Neuronal stem cell (in vitro differentiated cells): Measurements from ENCODE around the gene GPATCH1.

Experiments
- DNase-seq: peaks from one replicate; pipeline ENCODE4 v3.0.0-alpha.2; 2013; ENCODE audit warnings: low spot score
- H2AFZ ChIP-seq: one replicate; pipeline ENCODE4 v1.6.1; 2013; ENCODE audit warnings: mild to moderate bottlenecking, low read length, inconsistent platforms
- H2AK5ac ChIP-seq: 2 replicates; pipeline ENCODE4 v1.6.1; 2013; ENCODE audit warnings: low read depth, mild to moderate bottlenecking, inconsistent platforms, low read length, moderate library complexity, mixed read lengths
- H2BK120ac ChIP-seq: 2 replicates; pipeline ENCODE4 v1.6.1; 2013; ENCODE audit warnings: low read depth, mild to moderate bottlenecking, inconsistent platforms, low read length, moderate library complexity, mixed read lengths
- H2BK12ac ChIP-seq: one replicate; pipeline ENCODE4 v1.6.1; 2013; ENCODE audit warnings: low read length, inconsistent platforms
- H2BK15ac ChIP-seq: 2 replicates; pipeline ENCODE4 v1.6.1; 2013; ENCODE audit warnings: mild to moderate bottlenecking, low read length, inconsistent platforms, mixed read lengths
- H2BK5ac ChIP-seq: one replicate; pipeline ENCODE4 v1.6.1; 2013; ENCODE audit warnings: inconsistent platforms, mild to moderate bottlenecking, low read length, moderate library complexity
- H3K14ac ChIP-seq: one replicate; pipeline ENCODE4 v1.6.1; 2013; ENCODE audit warnings: low read length, inconsistent platforms
- H3K18ac ChIP-seq: 2 replicates; pipeline ENCODE4 v1.6.1; 2013; ENCODE audit warnings: low read length, inconsistent platforms
- H3K23ac ChIP-seq: 2 replicates; pipeline ENCODE4 v1.6.1; 2013; ENCODE audit warnings: low read depth, mild to moderate bottlenecking, mixed read lengths, low read length, inconsistent platforms; ENCODE audit not compliant: poor library complexity
- H3K27ac ChIP-seq: replicated peaks from 3 replicates; pipeline ENCODE4 v1.5.1; 2013; ENCODE audit warnings: low read length, inconsistent platforms
- H3K27me3 ChIP-seq, 3 experiments: 2 replicates each; pipeline ENCODE4 v1.6.1; 2013; ENCODE audit warnings: low read length in 3 of 3, mild to moderate bottlenecking in 2 of 3, inconsistent platforms in 1 of 3, low read depth in 1 of 3, mixed read lengths in 1 of 3, moderate library complexity in 1 of 3; ENCODE audit not compliant: control insufficient read depth in 3 of 3, insufficient read depth in 3 of 3
- H3K36me3 ChIP-seq, 2 donors: replicated peaks in 1 of 2; 2 replicates each; pipeline ENCODE4 v1.6.1; 2013; ENCODE audit warnings: low read length in 2 of 2; ENCODE audit not compliant: control insufficient read depth in 2 of 2, insufficient read depth in 2 of 2
- H3K4ac ChIP-seq: 2 replicates; pipeline ENCODE4 v1.6.1; 2013; ENCODE audit warnings: inconsistent platforms, mild to moderate bottlenecking, low read length, moderate library complexity
- H3K4me1 ChIP-seq, 2 donors: 1 replicate in 1 of 2; 2 replicates in 1 of 2; pipeline ENCODE4 v1.6.1; 2013; ENCODE audit warnings: low read length in 2 of 2, low read depth in 1 of 2; ENCODE audit not compliant: control insufficient read depth in 2 of 2, insufficient read depth in 1 of 2
- H3K4me2 ChIP-seq: one replicate; pipeline ENCODE4 v1.6.1; 2013; ENCODE audit warnings: mild to moderate bottlenecking, low read length, inconsistent platforms; ENCODE audit not compliant: insufficient read depth, poor library complexity, severe bottlenecking
- H3K4me3 ChIP-seq, 2 donors: 2 replicates each; pipeline ENCODE4 v1.5.1; 2013; ENCODE audit warnings: low read length in 2 of 2, mild to moderate bottlenecking in 2 of 2, inconsistent platforms in 1 of 2, moderate library complexity in 1 of 2
- H3K79me1 ChIP-seq: one replicate; pipeline ENCODE4 v1.6.1; 2013; ENCODE audit warnings: low read depth, mild to moderate bottlenecking, inconsistent platforms, low read length, moderate library complexity
- H3K9ac ChIP-seq: one replicate; pipeline ENCODE4 v1.6.1; 2013; ENCODE audit warnings: mild to moderate bottlenecking, low read depth, low read length, inconsistent platforms; ENCODE audit not compliant: poor library complexity
- H3K9me3 ChIP-seq, 2 donors: replicated peaks in 1 of 2; 2 replicates each; pipeline versions ENCODE3 to v1.6.1; 2013; ENCODE audit warnings: low read length in 2 of 2, mild to moderate bottlenecking in 2 of 2, inconsistent platforms in 1 of 2, low read depth in 1 of 2, mixed read lengths in 1 of 2, moderate library complexity in 1 of 2; ENCODE audit not compliant: control insufficient read depth in 2 of 2, insufficient read depth in 1 of 2
- H4K8ac ChIP-seq: one replicate; pipeline ENCODE4 v1.6.1; 2013; ENCODE audit warnings: low read depth, mild to moderate bottlenecking, inconsistent platforms, low read length, moderate library complexity
- H4K91ac ChIP-seq: one replicate; pipeline ENCODE4 v1.6.1; 2013; ENCODE audit warnings: low read length, low read depth, mild to moderate bottlenecking, inconsistent platforms; ENCODE audit not compliant: poor library complexity
- WGBS, 2 donors: extraction: QIAGEN DNeasy Blood & Tissue Kit; methylation state at CpG; one replicate each; pipeline ENCODE4 v1.1.7; 2013; ENCODE audit warnings: missing lambda C conversion rate in 2 of 2, mixed read lengths in 1 of 2; ENCODE audit not compliant: insufficient read length in 2 of 2, insufficient replicate concordance in 1 of 2; ENCODE audit errors: extremely low coverage in 2 of 2; 5-methylcytosine and 5-hydroxymethylcytosine counted together

The GPATCH1 gene

GRCh38 chr19:33117501-33117900 is 36.5 kb downstream of the GPATCH1 start:
- WGBS, 2 donors = no CpG with 5 or more reads among the region's 8 CpGs
- no peaks in the 10 kb centered on the region for H3K27me3 ChIP-seq
- no peak overlapping the region for H3K23ac ChIP-seq
- no peak overlapping the region for H3K4ac ChIP-seq
- H3K4me3 ChIP-seq = no peak overlapping the region
- no peak overlapping the region for H3K18ac ChIP-seq
- H4K91ac ChIP-seq = no peak overlapping the region
- no peak overlapping the region for H3K9ac ChIP-seq
- peaks cover 6 to 66% of the 10 kb centered on the region in 2 donors for H3K36me3 ChIP-seq
- no peak overlapping the region for H2BK15ac ChIP-seq
- H3K14ac ChIP-seq = no peak overlapping the region
- no peaks in the 10 kb centered on the region for H3K9me3 ChIP-seq
- no peak overlapping the region for H4K8ac ChIP-seq
- H2BK12ac ChIP-seq = no peak overlapping the region
- no peaks in the 10 kb centered on the region for H3K4me1 ChIP-seq
- no peak overlapping the region for H2AFZ ChIP-seq
- H2BK120ac ChIP-seq = no peak overlapping the region
- H3K79me1 ChIP-seq = no peaks in the 10 kb centered on the region
- H3K27ac ChIP-seq = no peak overlapping the region
- no peak overlapping the region for H3K4me2 ChIP-seq
- H2AK5ac ChIP-seq = no peak overlapping the region
- no peak for DNase-seq
- H2BK5ac ChIP-seq = no peak overlapping the region

- H3K23ac ChIP-seq = peak overlapping the region; percentile 75
- no peak overlapping the region for H2BK5ac ChIP-seq
- no peak overlapping the region for H3K27ac ChIP-seq
- no peak overlapping the region for H2BK15ac ChIP-seq
- WGBS, 2 donors = no CpG with 5 or more reads among the region's 10 CpGs
- no peak overlapping the region for H4K8ac ChIP-seq
- no peaks in the 10 kb centered on the region for H3K79me1 ChIP-seq
- H2AFZ ChIP-seq = no peak overlapping the region
- H3K14ac ChIP-seq = no peak overlapping the region
- peaks cover 6 to 58% of the 10 kb centered on the region in 2 donors for H3K36me3 ChIP-seq
- H4K91ac ChIP-seq = no peak overlapping the region
- no peak overlapping the region for H2AK5ac ChIP-seq
- no peak overlapping the region for H3K4me3 ChIP-seq
- no peaks in the 10 kb centered on the region for H3K4me1 ChIP-seq
- H3K4ac ChIP-seq = no peak overlapping the region
- H2BK120ac ChIP-seq = no peak overlapping the region
- H3K27me3 ChIP-seq = no peaks in the 10 kb centered on the region
- no peaks in the 10 kb centered on the region for H3K9me3 ChIP-seq
- no peak for DNase-seq
- no peak overlapping the region for H2BK12ac ChIP-seq
- peak overlapping the region; percentile 33 for H3K9ac ChIP-seq
- no peak overlapping the region for H3K4me2 ChIP-seq
- H3K18ac ChIP-seq = no peak overlapping the region
These were observed 37.7 kb downstream of the GPATCH1 start for GRCh38 chr19:33118643-33119042.

- H2BK15ac ChIP-seq = no peak overlapping the region
- H4K91ac ChIP-seq = no peak overlapping the region
- H3K9me3 ChIP-seq = no peaks in the 10 kb centered on the region
- no peak overlapping the region for H3K9ac ChIP-seq
- H2BK12ac ChIP-seq = no peak overlapping the region
- H3K79me1 ChIP-seq = no peaks in the 10 kb centered on the region
- H3K4me3 ChIP-seq = no peak overlapping the region
- H3K14ac ChIP-seq = no peak overlapping the region
- no peak overlapping the region for H2BK5ac ChIP-seq
- no peaks in the 10 kb centered on the region for H3K27me3 ChIP-seq
- H3K18ac ChIP-seq = no peak overlapping the region
- no peak overlapping the region for H2BK120ac ChIP-seq
- no CpG with 5 or more reads among the region's 10 CpGs for WGBS, 2 donors
- H3K23ac ChIP-seq = no peak overlapping the region
- H4K8ac ChIP-seq = no peak overlapping the region
- no peak for DNase-seq
- no peak overlapping the region for H2AK5ac ChIP-seq
- H3K4ac ChIP-seq = no peak overlapping the region
- no peak overlapping the region for H3K4me2 ChIP-seq
- no peak overlapping the region for H3K27ac ChIP-seq
- peaks cover 0 to 4% of the 10 kb centered on the region in 2 donors for H3K4me1 ChIP-seq
- peaks cover 8 to 44% of the 10 kb centered on the region in 2 donors for H3K36me3 ChIP-seq
- no peak overlapping the region for H2AFZ ChIP-seq
These were observed 43.5 kb downstream of the GPATCH1 start for GRCh38 chr19:33124207-33125098.

- Histone ChIP-seq H2AFZ (no peak overlapping the region), H3K4me1 (peaks cover 0 to 4% of the 10 kb centered on the region in 2 donors), H4K8ac (no peak overlapping the region), H3K36me3 (peaks cover 11 to 49% of the 10 kb centered on the region in 2 donors), H3K23ac (no peak overlapping the region), H3K4ac (no peak overlapping the region), H3K4me2 (no peak overlapping the region), H3K27ac (no peak overlapping the region), H3K18ac (no peak overlapping the region), H2BK5ac (no peak overlapping the region), H3K14ac (no peak overlapping the region), H3K9me3 (no peaks in the 10 kb centered on the region), H2AK5ac (no peak overlapping the region), H2BK15ac (no peak overlapping the region), H3K9ac (no peak overlapping the region), H2BK120ac (no peak overlapping the region), H3K79me1 (no peaks in the 10 kb centered on the region), H3K4me3 (no peak overlapping the region), H2BK12ac (no peak overlapping the region), H4K91ac (no peak overlapping the region), H3K27me3 (no peaks in the 10 kb centered on the region)
- peak; percentile 54 for DNase-seq
- WGBS, 2 donors = no CpG with 5 or more reads among the region's 12 CpGs
These were observed 45.0 kb downstream of the GPATCH1 start for GRCh38 chr19:33125929-33126388.
